K562 (cell line): ENCODE data around the gene PELI2. TPM values are rescaled to one million over a fixed set of nuclear protein-coding genes. Genes with fewer than 3 reads are reported as not detected.

Source experiments
- ATAC-seq: fragments of 200-7000 bp; cut with Tn5 transposase; 3 replicates; pipeline ENCODE4 v1.9.1; 2020; ENCODE audit warnings: moderate library complexity
- BruUV-seq: library from RNA; stranded (reverse); fragments of 400-500 nt; replicated peaks from 2 replicates; lab custom pipeline; 2021; lab: Mats Ljungman, UMichigan
- CTCF ChIA-PET: fragments of 300-600 bp; formaldehyde crosslinking; extraction: SDS; loops from one replicate; lab custom pipeline; 2021; ENCODE audit warnings: low intra/inter-chr PET ratio; lab: Yijun Ruan, JAX
- POLR2A ChIA-PET: fragments of 300-600, 350-650 bp; sonication (Branson Sonifier 250); formaldehyde crosslinking; extraction: SDS; loops from one replicate; lab custom pipeline; 2021; ENCODE audit warnings: antibody characterized with exemption, inconsistent platforms; lab: Yijun Ruan, JAX
- DNase-seq, 4 experiments: peaks; one replicate each; pipeline versions ENCODE4 v3.0.0 to v3.0.0-alpha.2; 2011 to 2018; ENCODE audit warnings: low spot score in 3 of 4, mixed read lengths in 3 of 4; ENCODE audit errors: extremely low read depth in 1 of 4
- FAIRE-seq: peaks from 2 replicates; lab custom pipeline; 2011; peaks lifted over from hg19 to GRCh38; lab: Jason Lieb, UNC
- H2AFZ ChIP-seq: 2 replicates; pipeline ENCODE4 v1.6.0; 2011; ENCODE audit warnings: low read depth, low read length, control low read depth, inconsistent platforms
- H3K27ac ChIP-seq: fragments of 200-600 bp; 3 replicates; pipeline ENCODE4 v1.8.0; 2011; ENCODE audit warnings: low read depth, mild to moderate bottlenecking, control low read depth, inconsistent platforms, low read length, moderate library complexity, mixed read lengths; ENCODE audit errors: extremely low read depth
- H3K27me3 ChIP-seq, 2 experiments: fragments of 300-600 bp in 1 of 2; 2 replicates in 1 of 2; 3 replicates in 1 of 2; pipeline versions ENCODE4 v1.6.0 to v1.8.0; 2011; ENCODE audit warnings: inconsistent platforms in 2 of 2, low read length in 2 of 2, mild to moderate bottlenecking in 1 of 2, mixed read lengths in 1 of 2, moderate library complexity in 1 of 2; ENCODE audit not compliant: control insufficient read depth in 2 of 2, insufficient read depth in 2 of 2
- H3K36me3 ChIP-seq: fragments of 300-600 bp; 3 replicates; pipeline ENCODE4 v1.8.0; 2011; ENCODE audit warnings: mild to moderate bottlenecking, low read length, inconsistent platforms; ENCODE audit not compliant: control insufficient read depth, insufficient read depth
- H3K4me1 ChIP-seq, 2 experiments: fragments of 200-600 bp in 1 of 2; replicated peaks in 1 of 2; 2 replicates in 1 of 2; 3 replicates in 1 of 2; pipeline versions ENCODE4 v1.5.1 to v1.8.0; 2011; ENCODE audit warnings: inconsistent platforms in 2 of 2, low read length in 2 of 2, mild to moderate bottlenecking in 1 of 2, mixed read lengths in 1 of 2, moderate library complexity in 1 of 2; ENCODE audit not compliant: control insufficient read depth in 2 of 2, insufficient read depth in 2 of 2
- H3K4me2 ChIP-seq: 2 replicates; pipeline ENCODE4 v1.6.1; 2011; ENCODE audit warnings: low read length, control low read depth, inconsistent platforms, mixed read lengths; ENCODE audit not compliant: insufficient read depth
- H3K4me3 ChIP-seq: fragments of 200-600 bp; sonication (generic), shearing (Covaris generic); 2 replicates; pipeline ENCODE4 v1.5.1; 2016; ENCODE audit warnings: control low read depth, inconsistent platforms
- H3K79me2 ChIP-seq: fragments of 200-600 bp; 3 replicates; pipeline ENCODE4 v1.8.0; 2011; ENCODE audit warnings: low read length, inconsistent platforms; ENCODE audit not compliant: control insufficient read depth, insufficient read depth
- H3K9ac ChIP-seq, 2 experiments: 2 replicates each; pipeline versions ENCODE4 v1.6.0 to v1.6.1; 2011; ENCODE audit warnings: low read depth in 2 of 2, low read length in 2 of 2, control low read depth in 1 of 2, inconsistent platforms in 1 of 2, mild to moderate bottlenecking in 1 of 2, mixed read lengths in 1 of 2; ENCODE audit not compliant: insufficient read depth in 1 of 2
- H3K9me1 ChIP-seq: one replicate; pipeline ENCODE4 v1.6.0; 2011; ENCODE audit warnings: inconsistent platforms, mild to moderate bottlenecking, low read length, moderate library complexity; ENCODE audit not compliant: control insufficient read depth, insufficient read depth
- H3K9me3 ChIP-seq: replicated peaks from 2 replicates; pipeline ENCODE4 v1.5.1; 2011; ENCODE audit warnings: low read depth, low read length, inconsistent platforms; ENCODE audit not compliant: control insufficient read depth, insufficient read depth
- H4K20me1 ChIP-seq: replicated peaks from 2 replicates; pipeline ENCODE4 v1.6.1; 2011; ENCODE audit warnings: low read length, inconsistent platforms, mixed read lengths; ENCODE audit not compliant: control insufficient read depth, insufficient read depth
- HLTF ChIP-seq: fragments of 450-650 bp; IDR thresholded peaks from 2 replicates; pipeline ENCODE4 v1.6.1; 2016
- LCOR ChIP-seq: sonication (generic); formaldehyde crosslinking; IDR thresholded peaks from 2 replicates; pipeline ENCODE4 v1.8.0; 2022; ENCODE audit warnings: mild to moderate bottlenecking, missing genetic modification reagents
- PHF20 ChIP-seq: fragments of 450-650 bp; IDR thresholded peaks from 2 replicates; pipeline ENCODE4 v1.6.1; 2018; ENCODE audit not compliant: partially characterized antibody
- POU5F1 ChIP-seq: fragments of 150-350 bp; IDR thresholded peaks from 2 replicates; pipeline ENCODE4 v1.6.1; 2014; ENCODE audit warnings: borderline replicate concordance, low read length, low read depth, mild to moderate bottlenecking; ENCODE audit not compliant: partially characterized antibody
- SMAD3 ChIP-seq: fragments of 450-650 bp; formaldehyde crosslinking; conservative IDR thresholded peaks from 2 replicates; pipeline ENCODE4 v1.4.0; 2020; ENCODE audit warnings: mild to moderate bottlenecking
- SNIP1 ChIP-seq: fragments of 450-650 bp; IDR thresholded peaks from 2 replicates; pipeline ENCODE4 v1.7.1; 2017; ENCODE audit warnings: low read depth, mild to moderate bottlenecking
- ZFP36 ChIP-seq: fragments of 150-350 bp; IDR thresholded peaks from 2 replicates; pipeline ENCODE4 v1.6.1; 2018; ENCODE audit warnings: low read length, low read depth; ENCODE audit not compliant: partially characterized antibody
- ZFX ChIP-seq: sonication (generic); formaldehyde crosslinking; IDR thresholded peaks from 2 replicates; pipeline ENCODE4 v1.8.0; 2022; ENCODE audit warnings: mild to moderate bottlenecking, missing genetic modification reagents, moderate library complexity
- ZNF212 ChIP-seq: fragments of 450-650 bp; formaldehyde crosslinking; IDR thresholded peaks from 2 replicates; pipeline ENCODE4 v1.4.0; 2020; ENCODE audit warnings: mild to moderate bottlenecking
- in situ Hi-C: fragments of 300-500 bp; cut with MboI; formaldehyde crosslinking; loops from 4 replicates; pipeline ENCODE4 v1.15.0; 2018; ENCODE audit warnings: inconsistent platforms, mixed read lengths
- intact Hi-C: fragments of 100-400 bp; cut with micrococcal nuclease; formaldehyde crosslinking; loops from 2 replicates; pipeline ENCODE4 v1.14.2; 2022
- polyA plus RNA-seq, 8 experiments: library from polyadenylated mRNA; depleted of rRNA in 4 of 8; stranded (reverse) in 5 of 8; unstranded in 3 of 8; fragments of >200 nt; fragmentation: Nextera tagmentation in 2 of 8; fragmentation: Illumina TruSeq in 1 of 8; extraction: Ambion mirVana in 2 of 8; extraction: Trizol in 1 of 8; gene quantifications; 2 replicates each; pipeline versions ENCODE4 v1.2.1 to v1.2.3, GENCODE V29; 2011 to 2014; ENCODE audit warnings: inconsistent platforms in 1 of 8, missing spikeins in 1 of 8
- total RNA-seq, 7 experiments: library from RNA; depleted of rRNA in 6 of 7; stranded (reverse); fragments of >200 nt in 6 of 7; fragmentation: Illumina TruSeq in 2 of 7; extraction: Trizol in 2 of 7; gene quantifications; 2 replicates each; pipeline versions ENCODE4 v1.2.1 to v1.2.3, GENCODE V29; 2011 to 2021; ENCODE audit warnings: low replicate concordance in 1 of 7
- TF ChIP-seq, protein P1 (sequence below): sonication (generic); formaldehyde crosslinking; IDR thresholded peaks from 2 replicates; pipeline ENCODE4 v1.8.0; 2022; ENCODE audit warnings: missing genetic modification reagents, mild to moderate bottlenecking, borderline replicate concordance

The PELI2 gene
- total and polyA plus RNA-seq, 9 of the 15 experiments (the other 6 are each of a cell fraction or from before 2014, with no cell fraction given), result 0.20 to 1.5 (median 0.44) TPM

DNA sequence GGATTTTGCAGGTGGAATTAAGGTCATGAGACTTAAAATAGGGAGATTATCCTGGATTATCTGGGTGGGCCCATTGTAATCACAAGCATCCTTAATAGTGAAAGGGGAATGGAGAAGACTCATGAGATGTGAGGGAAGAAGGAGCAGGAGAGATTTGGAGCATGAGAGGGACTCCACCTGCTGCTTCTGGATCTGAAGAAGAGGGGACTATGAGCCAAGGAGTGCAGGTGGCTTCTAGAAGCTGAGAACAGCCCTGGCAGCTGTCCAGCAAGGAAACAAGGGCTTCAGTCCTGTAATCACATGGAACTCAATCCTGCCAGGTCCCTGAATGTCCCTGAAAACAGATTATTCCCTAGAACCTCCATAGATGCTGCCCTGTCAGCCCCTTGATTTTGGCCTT is 67.8 kb downstream of the PELI2 start:
- H3K4me3 ChIP-seq, result no peak overlapping the region
- no peaks in the 10 kb centered on the region for H3K9me1 ChIP-seq
- no peaks in the 10 kb centered on the region for H3K36me3 ChIP-seq
- CTCF ChIA-PET, result no interaction called here
- POLR2A ChIA-PET, result interaction anchor here (0.6 kb wide), 1 partner anchor 11 kb away, joined by 3 read pairs; no protein-coding TSS in a partner anchor
- H3K4me1 ChIP-seq, result no peaks in the 10 kb centered on the region; a peak in 1 of 5 replicates
- H2AFZ ChIP-seq, result no peak overlapping the region
- H3K79me2 ChIP-seq, result no peaks in the 10 kb centered on the region
- in situ Hi-C loops, result no loop called here
- no peak overlapping the region for H3K9ac ChIP-seq
- intact Hi-C loops, result no loop called here
- no TSS peak for BruUV-seq
- no peaks in the 10 kb centered on the region for H4K20me1 ChIP-seq
- H3K4me2 ChIP-seq, result no peak overlapping the region
- TF ChIP-seq ZFP36 (no peak), SMAD3 (CRISPR knock-in tag) (no peak), ZFX (CRISPR knock-in tag) (no peak), POU5F1 (no peak), PHF20 (no peak), ZNF212 (no peak), HLTF (no peak), LCOR (no peak), SNIP1 (no peak)
- TF ChIP-seq, protein P1, sequence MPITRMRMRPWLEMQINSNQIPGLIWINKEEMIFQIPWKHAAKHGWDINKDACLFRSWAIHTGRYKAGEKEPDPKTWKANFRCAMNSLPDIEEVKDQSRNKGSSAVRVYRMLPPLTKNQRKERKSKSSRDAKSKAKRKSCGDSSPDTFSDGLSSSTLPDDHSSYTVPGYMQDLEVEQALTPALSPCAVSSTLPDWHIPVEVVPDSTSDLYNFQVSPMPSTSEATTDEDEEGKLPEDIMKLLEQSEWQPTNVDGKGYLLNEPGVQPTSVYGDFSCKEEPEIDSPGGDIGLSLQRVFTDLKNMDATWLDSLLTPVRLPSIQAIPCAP (CRISPR knock-in tag), result no peak
- no peaks in the 10 kb centered on the region for H3K27me3 ChIP-seq
- H3K27ac ChIP-seq, result no peak overlapping the region
- ATAC-seq (no peak), DNase-seq (no peak), FAIRE-seq (no peak)
- H3K9me3 ChIP-seq, result no peaks in the 10 kb centered on the region
